ENCODE measurements around the gene LUZP2. TPM values are rescaled to one million over a fixed set of nuclear protein-coding genes. Genes with fewer than 3 reads are reported as not detected.
A peak's percentile ranks its signal among the peaks of the same experiment; 100 is the strongest.

The LUZP2 gene
- total and polyA plus RNA-seq, 2 of the 8 experiments (the other 6 are each of a cell fraction or from before 2014, with no cell fraction given) = 0.79 to 1.5 TPM

GRCh38 chr11:24496736-24497725 lies at the start of gene LUZP2 (continued):
- TF ChIP-seq, protein P1, sequence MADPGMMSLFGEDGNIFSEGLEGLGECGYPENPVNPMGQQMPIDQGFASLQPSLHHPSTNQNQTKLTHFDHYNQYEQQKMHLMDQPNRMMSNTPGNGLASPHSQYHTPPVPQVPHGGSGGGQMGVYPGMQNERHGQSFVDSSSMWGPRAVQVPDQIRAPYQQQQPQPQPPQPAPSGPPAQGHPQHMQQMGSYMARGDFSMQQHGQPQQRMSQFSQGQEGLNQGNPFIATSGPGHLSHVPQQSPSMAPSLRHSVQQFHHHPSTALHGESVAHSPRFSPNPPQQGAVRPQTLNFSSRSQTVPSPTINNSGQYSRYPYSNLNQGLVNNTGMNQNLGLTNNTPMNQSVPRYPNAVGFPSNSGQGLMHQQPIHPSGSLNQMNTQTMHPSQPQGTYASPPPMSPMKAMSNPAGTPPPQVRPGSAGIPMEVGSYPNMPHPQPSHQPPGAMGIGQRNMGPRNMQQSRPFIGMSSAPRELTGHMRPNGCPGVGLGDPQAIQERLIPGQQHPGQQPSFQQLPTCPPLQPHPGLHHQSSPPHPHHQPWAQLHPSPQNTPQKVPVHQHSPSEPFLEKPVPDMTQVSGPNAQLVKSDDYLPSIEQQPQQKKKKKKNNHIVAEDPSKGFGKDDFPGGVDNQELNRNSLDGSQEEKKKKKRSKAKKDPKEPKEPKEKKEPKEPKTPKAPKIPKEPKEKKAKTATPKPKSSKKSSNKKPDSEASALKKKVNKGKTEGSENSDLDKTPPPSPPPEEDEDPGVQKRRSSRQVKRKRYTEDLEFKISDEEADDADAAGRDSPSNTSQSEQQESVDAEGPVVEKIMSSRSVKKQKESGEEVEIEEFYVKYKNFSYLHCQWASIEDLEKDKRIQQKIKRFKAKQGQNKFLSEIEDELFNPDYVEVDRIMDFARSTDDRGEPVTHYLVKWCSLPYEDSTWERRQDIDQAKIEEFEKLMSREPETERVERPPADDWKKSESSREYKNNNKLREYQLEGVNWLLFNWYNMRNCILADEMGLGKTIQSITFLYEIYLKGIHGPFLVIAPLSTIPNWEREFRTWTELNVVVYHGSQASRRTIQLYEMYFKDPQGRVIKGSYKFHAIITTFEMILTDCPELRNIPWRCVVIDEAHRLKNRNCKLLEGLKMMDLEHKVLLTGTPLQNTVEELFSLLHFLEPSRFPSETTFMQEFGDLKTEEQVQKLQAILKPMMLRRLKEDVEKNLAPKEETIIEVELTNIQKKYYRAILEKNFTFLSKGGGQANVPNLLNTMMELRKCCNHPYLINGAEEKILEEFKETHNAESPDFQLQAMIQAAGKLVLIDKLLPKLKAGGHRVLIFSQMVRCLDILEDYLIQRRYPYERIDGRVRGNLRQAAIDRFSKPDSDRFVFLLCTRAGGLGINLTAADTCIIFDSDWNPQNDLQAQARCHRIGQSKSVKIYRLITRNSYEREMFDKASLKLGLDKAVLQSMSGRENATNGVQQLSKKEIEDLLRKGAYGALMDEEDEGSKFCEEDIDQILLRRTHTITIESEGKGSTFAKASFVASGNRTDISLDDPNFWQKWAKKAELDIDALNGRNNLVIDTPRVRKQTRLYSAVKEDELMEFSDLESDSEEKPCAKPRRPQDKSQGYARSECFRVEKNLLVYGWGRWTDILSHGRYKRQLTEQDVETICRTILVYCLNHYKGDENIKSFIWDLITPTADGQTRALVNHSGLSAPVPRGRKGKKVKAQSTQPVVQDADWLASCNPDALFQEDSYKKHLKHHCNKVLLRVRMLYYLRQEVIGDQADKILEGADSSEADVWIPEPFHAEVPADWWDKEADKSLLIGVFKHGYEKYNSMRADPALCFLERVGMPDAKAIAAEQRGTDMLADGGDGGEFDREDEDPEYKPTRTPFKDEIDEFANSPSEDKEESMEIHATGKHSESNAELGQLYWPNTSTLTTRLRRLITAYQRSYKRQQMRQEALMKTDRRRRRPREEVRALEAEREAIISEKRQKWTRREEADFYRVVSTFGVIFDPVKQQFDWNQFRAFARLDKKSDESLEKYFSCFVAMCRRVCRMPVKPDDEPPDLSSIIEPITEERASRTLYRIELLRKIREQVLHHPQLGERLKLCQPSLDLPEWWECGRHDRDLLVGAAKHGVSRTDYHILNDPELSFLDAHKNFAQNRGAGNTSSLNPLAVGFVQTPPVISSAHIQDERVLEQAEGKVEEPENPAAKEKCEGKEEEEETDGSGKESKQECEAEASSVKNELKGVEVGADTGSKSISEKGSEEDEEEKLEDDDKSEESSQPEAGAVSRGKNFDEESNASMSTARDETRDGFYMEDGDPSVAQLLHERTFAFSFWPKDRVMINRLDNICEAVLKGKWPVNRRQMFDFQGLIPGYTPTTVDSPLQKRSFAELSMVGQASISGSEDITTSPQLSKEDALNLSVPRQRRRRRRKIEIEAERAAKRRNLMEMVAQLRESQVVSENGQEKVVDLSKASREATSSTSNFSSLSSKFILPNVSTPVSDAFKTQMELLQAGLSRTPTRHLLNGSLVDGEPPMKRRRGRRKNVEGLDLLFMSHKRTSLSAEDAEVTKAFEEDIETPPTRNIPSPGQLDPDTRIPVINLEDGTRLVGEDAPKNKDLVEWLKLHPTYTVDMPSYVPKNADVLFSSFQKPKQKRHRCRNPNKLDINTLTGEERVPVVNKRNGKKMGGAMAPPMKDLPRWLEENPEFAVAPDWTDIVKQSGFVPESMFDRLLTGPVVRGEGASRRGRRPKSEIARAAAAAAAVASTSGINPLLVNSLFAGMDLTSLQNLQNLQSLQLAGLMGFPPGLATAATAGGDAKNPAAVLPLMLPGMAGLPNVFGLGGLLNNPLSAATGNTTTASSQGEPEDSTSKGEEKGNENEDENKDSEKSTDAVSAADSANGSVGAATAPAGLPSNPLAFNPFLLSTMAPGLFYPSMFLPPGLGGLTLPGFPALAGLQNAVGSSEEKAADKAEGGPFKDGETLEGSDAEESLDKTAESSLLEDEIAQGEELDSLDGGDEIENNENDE (IDR thresholded peaks at IDR 0.05; ENCODE audit: insufficient replicate concordance, low read length) = no peak
- TF ChIP-seq CTCF (IDR thresholded peaks at IDR 0.05; ENCODE audit: control extremely low read depth in 1 of 3, insufficient read depth in 1 of 3, low read depth in 1 of 3, low read length in 3 of 3) = peak; percentile 13 to 40 (median 34); a peak in 2 of 4 replicates
- no peak for TF ChIP-seq MAFK (IDR thresholded peaks at IDR 0.05; ENCODE audit: low read depth, low read length)
- peak; percentile 52 for TF ChIP-seq CREB1 (IDR thresholded peaks at IDR 0.05)
- TF ChIP-seq FOSL1 (IDR thresholded peaks at IDR 0.05; ENCODE audit: insufficient read depth, low read depth, low read length) = no peak
- TF ChIP-seq TCF12 (IDR thresholded peaks at IDR 0.05; ENCODE audit: low read depth, low read length) = 0 out of 2 replicates have a peak, but pooled peaks have one; percentile 2
- TF ChIP-seq SRF (IDR thresholded peaks at IDR 0.05; ENCODE audit: low read depth, low read length) = no peak

Measured in H1 (cell line).